NCI-H1105 treated with DMSO at 0.1 percent for 48 hours (cell line): ENCODE results near the gene S100A10.

Source experiments
- DNase-seq: peaks from one replicate; lab custom pipeline; 2025; lab: John Stamatoyannopoulos, UW

The S100A10 gene, protein sequence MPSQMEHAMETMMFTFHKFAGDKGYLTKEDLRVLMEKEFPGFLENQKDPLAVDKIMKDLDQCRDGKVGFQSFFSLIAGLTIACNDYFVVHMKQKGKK

DNA sequence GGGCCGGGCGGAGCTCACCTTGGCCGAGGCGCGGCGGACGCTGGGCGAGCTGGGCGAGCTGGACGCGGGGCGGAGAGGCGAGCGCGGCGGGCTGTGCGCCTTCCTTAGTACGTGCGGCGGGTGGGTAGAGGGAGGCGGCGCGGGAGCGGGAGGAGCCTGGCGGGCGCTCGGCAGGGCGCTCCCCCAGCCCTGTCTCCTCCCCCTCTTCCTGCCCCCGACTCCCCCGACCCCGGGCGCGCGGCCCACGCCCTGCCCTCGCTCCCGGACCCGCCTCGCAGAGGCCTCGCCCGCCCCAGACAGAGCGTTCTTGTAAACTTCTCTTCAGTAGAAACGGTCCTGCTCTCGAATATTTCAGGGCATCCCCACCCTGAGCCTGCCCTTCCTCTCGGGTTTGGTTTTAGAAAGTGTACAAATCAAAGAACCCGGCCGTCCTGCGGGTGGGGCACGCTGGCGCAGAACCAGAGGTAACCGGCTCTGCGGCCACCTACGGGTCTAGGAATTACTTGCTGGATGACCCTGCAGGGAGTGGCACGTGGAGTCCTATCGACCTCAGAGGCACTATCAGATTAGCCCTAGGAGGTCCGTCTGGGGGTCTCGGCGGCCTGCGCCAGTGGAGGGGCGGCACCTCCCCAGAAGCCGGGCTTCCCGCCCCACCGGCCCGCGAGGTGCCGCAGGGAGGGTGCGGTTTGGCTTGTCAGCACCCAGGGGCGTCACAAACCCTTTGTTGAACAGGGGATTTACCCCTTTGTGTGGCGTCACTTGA lies at the start of gene S100A10:
TSS of gene S100A10 (minus strand) at position 126 of the 763 bp plus-strand sequence. CDS start 7,629 bp downstream, outside the sequence.
- DNase-seq = peak; percentile 21

DNA sequence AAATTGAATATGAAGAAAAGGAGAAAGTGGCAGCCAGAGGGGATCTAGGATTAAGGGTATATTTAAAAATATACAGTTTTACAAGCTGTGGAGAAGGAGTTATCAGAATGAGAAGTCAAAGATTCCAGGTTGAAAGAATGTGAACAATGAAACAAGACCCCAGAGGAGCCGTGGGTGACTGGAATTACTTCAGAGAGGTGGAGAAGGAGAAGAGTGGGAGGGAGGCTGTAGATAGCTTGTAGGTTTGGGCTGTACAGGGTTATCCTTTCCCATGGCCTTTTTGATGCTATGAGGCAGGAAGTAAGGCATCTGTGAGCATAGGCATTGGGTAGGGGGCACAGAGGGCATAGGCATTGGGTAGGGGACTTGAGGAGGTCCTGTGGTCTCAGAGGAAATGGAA lies 48.4 kb upstream of the S100A10 start:
- no peak for DNase-seq

DNA sequence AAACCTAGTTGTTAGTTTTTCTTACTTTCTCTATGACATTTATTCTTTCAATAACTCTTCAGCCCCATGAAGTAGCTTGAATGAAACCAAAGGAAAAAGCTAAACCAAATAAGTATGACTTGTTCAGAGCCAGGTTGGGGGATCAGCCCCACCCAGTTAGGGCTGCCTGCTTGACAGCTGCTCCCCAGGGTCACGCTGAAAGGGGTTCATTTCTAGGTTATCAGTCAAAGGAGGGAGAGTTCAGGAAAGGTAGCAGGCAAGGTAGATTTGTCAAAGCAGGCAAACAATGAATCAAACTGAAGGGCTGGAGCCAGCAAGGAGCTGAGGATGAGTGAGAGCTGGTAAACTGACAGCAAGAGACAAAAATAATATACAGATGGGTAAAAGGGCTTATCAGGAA lies 46.2 kb upstream of the S100A10 start:
- DNase-seq = no peak

DNA sequence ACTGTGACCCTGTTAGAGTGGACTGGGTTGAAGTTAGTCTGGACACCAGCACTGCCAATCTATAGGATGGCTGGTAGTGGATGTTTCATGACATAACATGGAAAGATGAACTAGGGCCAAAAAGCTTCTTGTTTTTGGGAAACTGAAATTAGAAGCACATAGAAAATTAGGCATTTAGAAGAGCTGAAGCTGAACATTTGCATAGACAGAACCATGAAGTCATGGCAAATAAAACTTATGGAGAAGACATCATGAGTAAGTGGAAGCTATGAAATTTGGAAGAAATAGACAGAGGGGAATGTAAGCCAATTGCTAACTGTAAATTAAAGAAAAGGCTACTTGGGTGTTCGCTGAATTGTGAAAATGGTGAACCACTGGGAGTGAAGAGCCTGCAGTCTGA lies 45.8 kb upstream of the S100A10 start:
- no peak for DNase-seq

DNA sequence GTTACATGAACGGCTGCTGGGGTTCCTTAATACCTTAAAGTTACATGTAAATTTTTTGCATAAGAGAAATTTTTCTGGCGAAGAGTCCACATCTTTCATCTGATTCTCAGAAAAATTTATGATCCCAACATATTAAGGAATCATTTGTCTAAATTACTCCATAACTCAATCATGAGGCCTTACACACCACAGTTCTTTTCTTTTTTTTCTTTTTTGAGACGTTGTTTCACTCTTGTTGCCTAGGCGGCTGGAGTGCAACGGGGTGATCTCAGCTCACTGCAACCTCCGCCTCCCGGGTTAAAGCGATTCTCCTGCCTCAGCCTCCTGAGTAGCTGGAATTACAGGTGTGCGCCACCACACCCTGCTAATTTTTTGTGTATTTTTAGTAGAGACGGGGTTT lies 45.2 kb upstream of the S100A10 start:
- no peak for DNase-seq

DNA sequence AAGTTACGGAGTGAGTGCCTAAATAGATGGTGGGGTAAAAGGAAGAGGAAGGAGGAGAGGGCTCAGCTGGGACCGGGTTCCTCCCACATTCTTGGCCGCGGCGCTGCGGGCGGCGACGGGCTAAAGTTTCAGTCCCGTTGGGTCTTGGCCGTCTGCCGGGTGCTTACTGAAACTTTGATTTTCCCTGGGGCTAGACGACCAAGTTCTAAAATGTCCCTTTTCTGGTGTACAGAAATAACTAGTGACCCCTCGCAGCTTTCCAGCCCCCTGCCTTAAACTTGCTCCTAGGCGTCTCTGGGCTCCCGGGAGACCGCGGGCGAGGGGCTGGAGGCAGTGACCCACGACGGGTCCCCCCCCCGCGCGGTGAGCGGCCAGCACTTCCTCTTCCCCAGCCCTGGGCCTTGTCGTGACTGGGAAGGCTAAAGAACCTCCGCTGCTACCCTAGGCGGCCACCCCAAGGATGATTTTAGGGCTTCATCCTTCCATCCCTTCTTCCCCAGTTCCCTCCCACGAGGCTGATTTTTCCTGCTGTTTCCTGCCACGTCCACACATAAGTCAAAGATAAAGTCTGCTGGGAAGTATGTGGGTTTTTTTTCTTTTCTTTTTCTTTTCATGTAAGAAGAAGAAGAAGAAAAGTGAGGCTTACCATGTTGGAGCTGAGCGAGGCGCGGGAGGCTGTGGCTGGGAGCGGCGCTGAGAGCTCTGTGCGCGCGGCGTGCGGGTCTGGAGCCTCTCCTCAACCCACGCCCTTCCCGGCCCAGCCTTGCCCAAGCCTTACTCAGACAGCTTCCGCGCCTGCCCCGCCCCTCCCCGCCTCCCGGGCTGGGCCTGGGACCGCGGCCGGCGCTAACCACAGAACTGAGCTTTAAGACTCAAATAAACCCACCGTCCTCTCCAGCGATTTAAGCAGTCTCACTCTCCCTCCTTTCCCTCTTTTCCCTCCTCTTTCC lies 42.9 kb upstream of the S100A10 start, which contains the start of gene S100A11:
TSS of gene S100A11 (minus strand) at position 738 of the 950 bp plus-strand sequence. CDS start at position 649, 89 bp downstream.
- DNase-seq = no peak

DNA sequence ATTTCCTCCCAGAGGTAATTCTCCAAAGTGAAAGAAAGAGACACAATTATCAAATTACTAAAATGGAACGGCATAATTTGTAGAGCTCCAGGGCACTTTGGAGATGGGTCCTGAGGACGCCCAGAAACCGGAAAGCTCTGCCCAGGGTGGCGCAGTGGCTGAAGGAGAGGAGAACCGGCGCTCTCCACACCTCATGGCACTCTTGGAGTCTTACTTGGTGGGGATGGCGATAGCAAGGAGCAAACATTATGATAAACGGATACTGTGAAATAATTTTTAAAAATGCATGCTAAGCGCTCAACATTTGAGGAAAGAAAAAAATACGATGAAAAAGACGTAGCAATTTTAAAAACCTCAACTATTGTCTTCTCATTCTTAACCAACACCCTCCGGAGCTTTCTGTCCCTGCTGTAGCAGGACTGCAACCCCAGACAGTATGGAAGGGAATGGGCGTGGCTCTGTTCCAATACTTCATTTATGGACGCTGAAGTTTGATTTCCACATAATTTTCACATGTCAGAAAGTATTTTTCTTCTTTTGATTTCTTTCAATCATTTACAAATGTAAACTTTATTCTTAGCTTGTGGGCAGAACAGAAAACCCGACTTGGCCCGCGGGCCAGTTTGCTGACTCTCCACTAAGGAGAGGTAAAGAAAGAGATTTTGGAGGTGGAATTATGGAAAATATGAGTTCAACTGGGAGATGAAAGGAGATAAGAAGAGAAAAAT lies 42.0 kb upstream of the S100A10 start:
- peak; percentile 62 for DNase-seq

DNA sequence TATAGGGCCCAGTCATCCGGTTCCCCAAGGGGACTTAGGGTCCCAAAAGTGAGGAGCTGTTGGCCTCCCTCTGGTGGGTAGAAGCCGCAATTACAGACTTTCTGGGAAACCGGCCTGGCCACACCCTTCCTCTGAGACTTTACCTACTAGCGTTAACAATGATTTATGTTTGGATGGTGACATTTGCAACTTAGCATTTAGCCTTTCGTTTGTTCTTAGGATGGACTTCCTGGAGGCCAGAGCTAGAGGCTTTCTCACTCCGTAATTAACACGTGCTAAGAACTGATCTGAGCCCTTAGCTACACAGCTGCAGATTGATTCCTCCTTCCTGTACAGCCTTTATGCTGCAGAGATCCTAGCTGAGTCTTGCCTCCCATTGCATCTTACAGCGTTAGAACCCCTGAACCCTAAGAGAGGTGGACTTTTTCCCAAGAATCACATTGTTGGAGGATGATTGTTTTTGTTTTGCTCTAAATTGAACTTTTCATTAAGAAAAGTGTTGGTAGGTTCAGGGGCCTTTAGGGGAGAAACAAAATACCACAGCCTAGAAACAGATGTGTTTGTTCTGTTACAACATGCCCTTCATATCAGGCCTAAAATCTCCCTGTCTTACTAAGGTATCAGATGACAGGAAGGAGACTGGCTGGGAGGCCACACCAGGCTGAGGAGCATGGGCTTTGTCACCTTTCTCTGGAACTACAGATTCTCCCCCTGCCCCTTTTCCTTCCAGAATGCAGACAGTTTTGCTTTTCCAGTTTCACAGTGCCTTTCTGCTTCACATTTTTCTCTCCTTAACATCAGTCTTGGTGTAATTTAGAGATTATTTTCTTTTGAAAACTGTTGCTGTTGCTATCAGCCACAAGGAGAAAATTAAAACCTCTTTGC lies 41.2 kb upstream of the S100A10 start:
- DNase-seq = peak; percentile 83

DNA sequence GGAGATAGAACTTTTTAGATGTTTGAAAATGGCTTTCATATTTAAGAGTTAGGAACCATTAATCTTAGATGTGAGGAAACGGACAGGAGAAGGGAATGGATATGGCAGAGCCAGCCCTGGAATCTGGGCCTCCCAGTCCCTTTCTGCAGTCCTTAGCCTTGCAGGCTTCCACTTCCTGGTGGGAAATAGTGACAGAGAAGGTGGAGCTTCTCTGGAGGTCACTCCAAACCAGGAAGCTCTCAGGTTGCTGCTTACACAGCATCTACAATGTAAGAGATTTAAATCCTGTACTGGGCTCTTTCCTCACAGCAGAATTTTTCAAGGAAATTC lies 40.6 kb upstream of the S100A10 start:
- DNase-seq = no peak

DNA sequence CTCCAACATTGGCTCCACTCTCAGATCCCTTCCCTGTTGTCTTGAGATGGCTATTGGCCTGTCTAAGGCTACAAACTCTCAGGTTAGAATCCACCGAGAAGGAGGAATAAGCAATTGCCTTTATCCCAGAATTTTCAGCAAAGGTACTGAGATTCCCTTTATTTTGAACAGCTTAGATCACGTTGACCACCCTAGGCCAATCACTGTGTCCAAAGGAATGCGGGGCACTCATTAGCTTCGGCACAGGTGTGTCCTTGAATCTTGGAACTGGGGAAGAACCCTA lies 36.2 kb upstream of the S100A10 start:
- DNase-seq = no peak

DNA sequence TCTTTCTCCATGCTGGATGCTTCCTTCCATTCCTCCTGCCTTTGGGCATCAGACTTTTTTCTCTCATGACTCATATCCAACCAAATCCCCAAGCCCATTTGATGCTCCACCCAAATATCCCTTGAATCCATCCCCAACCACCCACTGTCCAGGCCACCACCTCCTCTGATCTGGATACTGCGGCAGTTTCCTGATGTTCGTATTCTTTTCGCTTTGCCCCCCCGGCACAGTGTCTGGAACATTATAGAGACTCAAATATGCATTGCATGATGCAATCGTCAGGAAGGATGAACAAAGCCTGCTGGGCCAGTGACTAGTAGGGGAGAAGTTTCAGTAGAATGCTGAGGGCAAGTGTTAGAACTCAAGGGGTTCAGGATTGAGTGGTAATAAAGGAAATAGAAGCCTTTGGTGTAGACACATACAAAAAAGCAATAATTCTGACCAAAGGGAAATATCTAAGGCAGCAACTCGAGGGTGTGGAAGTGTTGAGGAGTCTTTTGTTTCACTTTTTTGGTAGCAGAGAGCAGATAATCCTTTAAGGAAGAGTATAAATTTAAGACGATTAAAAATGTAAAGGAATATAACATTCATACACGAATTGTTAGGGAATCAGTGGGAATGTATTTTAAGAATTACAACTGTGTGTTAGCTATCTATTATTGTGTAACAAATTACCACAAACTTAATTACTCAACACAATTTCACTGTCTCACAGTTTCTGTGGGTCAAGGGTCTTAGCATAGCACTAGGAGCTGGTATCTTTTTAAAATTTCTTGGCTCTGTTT lies 35.7 kb upstream of the S100A10 start:
- DNase-seq = no peak

DNA sequence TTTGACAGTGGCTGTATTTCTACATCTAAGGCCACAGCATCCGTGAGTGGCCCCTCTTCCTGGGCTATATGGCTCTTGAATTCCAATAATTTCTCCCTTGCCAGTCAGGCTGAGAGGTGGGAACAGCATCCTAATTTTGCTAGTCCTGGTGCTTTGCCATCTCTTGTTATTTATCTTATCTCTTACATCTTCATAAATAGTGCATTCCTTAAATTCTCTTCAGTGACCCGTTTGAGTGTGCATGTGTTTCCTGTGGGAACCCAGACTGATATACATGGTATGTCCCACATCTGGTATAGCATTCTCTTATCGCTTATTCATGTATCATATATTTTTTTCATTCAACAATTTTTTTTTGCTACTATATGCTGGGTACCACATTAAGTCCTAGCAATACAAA lies 33.2 kb upstream of the S100A10 start:
- DNase-seq = no peak

DNA sequence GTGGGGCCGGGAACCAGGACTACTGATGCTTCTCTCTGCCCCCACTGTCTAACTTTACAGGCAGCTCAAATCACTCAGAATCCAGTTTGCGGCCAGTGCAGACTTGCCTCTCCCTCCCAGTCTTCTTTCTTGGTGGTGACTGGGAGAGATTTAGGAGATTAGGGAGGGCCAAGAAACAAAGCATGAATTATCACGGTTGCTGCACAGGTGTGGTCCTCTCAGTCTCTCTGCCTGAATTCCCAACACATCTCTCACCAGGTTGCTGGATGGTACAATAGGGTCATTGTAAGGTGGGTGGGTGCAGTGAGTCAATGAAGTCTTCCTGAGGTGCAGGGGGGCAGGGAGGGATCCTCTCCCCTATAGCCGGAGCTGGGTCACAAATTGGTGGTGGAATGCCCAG lies 30.6 kb upstream of the S100A10 start:
- DNase-seq = no peak

DNA sequence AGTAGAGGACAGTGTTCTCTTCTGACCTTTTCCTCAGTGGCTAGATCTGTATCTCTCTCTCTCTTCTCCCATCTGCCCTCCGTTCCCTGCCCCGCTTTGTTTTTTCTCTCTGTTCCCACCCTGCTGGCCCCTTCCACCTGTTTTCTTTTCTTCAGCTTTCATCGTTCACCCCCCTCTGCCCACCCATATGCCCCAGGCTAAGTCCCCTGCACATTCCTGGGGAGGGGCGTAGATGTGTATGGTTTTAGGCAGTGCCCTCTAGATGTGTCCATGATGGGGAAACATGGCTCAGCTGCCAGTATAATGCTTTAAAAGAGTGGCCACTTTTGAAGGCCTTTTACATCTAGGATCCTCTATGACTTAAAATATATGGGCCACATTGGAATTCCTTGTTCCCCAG lies 29.6 kb upstream of the S100A10 start:
- DNase-seq = no peak

DNA sequence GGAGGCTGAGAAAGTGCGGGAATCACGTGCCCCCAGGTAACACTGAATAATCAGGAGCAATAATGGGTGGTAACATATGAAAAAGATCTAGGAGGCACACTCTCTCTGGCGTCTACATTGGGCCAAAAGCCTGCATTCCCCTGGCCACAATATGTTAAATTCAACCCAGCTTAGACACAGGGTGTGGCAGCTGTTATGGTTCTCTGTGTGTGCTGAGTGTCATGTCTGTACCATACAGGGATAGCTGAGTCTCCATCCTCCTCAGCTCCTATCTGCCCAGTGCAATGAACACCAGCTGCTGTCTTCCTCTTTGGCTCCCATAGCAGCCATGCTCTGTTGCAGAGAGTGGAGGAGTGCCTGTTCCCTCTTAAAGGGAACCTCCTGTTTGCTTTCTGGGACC lies 28.8 kb upstream of the S100A10 start:
- no peak for DNase-seq

DNA sequence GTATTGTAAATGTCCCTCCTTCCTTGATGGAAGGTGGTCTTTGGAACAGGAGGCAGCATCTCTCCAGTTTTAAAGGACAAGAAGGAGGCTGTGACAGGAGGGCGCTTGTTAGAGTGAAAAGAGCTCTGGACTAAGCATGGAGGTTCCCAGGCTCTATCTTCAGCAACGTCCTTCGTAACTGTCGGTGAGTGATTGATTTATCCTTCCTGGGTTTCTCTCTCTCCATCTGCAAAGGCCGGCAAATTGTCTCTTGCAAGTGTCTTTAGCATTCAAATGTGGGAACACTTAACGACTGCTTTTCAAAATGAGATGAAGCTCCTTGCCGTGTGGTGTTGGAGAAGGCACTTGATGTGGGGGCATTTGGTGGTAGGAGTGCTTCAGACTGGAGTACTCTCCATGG lies 27.9 kb upstream of the S100A10 start:
- no peak for DNase-seq

DNA sequence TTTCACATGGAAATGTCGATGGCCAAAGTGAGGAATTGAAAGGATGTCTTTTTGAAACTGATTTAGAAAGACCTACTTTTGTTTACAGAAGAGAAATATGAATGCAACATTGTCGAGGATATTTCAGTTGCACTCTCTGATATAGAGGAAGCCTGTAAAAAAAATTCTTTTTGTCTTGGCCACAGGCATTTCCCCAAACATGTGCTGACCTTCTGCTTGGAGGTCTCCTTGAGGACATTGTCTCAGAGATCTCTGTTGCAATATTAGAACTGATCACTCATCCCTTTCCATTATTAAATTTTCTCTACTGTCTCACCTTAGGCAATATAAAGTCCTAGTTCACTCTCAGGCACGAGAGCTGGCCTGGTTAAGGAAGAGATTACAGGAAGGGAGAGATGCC lies 27.2 kb upstream of the S100A10 start:
- no peak for DNase-seq

DNA sequence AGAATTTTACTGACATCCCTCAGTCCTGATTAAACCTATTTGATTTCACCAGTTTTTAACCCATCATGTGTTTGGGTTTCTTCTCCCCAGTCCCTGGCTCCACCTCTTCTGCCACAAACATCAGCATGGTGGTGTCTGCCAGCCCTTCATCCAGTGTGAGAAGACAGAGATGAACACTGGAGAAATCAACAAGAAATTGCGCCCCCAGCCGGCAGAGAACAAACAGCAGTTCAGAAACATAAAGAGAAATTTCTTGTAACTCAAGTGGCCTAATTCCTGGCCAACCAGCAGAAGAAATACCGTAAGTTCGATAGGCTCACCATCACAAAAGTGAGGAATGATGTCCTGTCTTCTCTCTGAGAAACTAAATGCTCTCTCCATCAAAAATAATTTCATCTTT lies 24.9 kb upstream of the S100A10 start:
- no peak for DNase-seq

DNA sequence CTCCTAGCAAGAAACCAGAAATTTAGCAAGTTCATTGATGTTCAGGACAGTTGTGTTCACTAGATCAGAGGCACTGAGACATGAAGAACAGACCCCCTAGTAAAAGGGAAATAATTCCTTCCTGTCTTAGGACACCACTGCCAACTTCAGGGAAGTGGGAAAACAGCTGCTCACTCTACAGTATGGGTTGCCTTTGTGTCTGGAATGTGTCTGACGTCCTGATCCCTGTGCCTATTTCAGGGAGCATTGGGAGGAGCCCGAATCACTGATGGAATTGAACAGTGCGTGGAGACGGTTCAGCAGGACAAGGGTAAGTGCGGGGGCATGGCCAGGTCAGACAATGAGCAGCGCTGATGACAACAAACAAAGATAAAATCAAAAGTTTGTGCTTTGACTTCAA lies 22.1 kb upstream of the S100A10 start:
- no peak for DNase-seq

DNA sequence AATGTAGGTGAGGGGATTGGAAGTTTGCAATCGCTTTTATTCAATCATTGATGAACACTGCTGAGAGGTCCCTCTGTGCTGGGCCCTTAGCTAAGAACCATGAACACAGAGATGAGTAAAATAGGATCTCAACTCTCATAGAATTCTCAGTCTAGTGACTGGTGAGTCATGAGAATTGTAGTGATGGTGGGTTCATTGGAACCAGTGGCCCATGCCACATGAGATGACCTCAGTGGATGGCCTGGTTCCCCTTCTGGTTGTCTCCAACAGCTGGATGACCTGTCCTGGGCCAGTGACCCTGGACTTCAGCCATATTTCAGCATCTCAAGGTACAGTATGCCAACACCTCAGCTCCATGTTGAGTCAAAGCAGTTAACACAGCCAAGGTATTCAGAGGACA lies 21.3 kb upstream of the S100A10 start:
- no peak for DNase-seq
